Measurements from ENCODE around the gene JSRP1. TPM values are rescaled to one million over a fixed set of nuclear protein-coding genes. Genes with fewer than 3 reads are reported as not detected.

JSRP1 gene
- total RNA-seq, 1 donor, result 0.43 TPM

- TF ChIP-seq CTCF (IDR thresholded peaks at IDR 0.05; ENCODE audit: insufficient read depth, low read depth, low read length), result no peak
- H3K4me3 ChIP-seq (ENCODE audit: low read depth, low read length), result peak overlapping the region; percentile 80
- DNase-seq (ENCODE audit: low read depth), result no peak
Observed at GRCh38 chr19:2237869-2238153, 18.4 kb downstream of the JSRP1 start.

GRCh38 chr19:2237051-2237868 is 19.0 kb downstream of the JSRP1 start:
- TF ChIP-seq CTCF (IDR thresholded peaks at IDR 0.05; ENCODE audit: insufficient read depth, low read depth, low read length), result no peak
- H3K4me3 ChIP-seq (ENCODE audit: low read depth, low read length), result peak overlapping the region; percentile 80
- no peak for DNase-seq (ENCODE audit: low read depth)

GRCh38 chr19:2236314-2237050 is 19.7 kb downstream of the JSRP1 start, which contains the start of the genes PLEKHJ1 and SF3A2:
Gene PLEKHJ1 (minus strand): TSS chr19:2236329. CDS start chr19:2236248, 81 bp downstream.
Gene SF3A2 (plus strand): TSS chr19:2236824. CDS start chr19:2243419, 6,595 bp downstream.
- DNase-seq (ENCODE audit: low read depth), result peak; percentile 99
- peak; percentile 99 for TF ChIP-seq CTCF (IDR thresholded peaks at IDR 0.05; ENCODE audit: insufficient read depth, low read depth, low read length)
- peak within 1 kb of the TSS; percentile 80 for H3K4me3 ChIP-seq (ENCODE audit: low read depth, low read length)

GRCh38 chr19:2236064-2236313 is 20.2 kb downstream of the JSRP1 start:
- peak overlapping the region; percentile 80 for H3K4me3 ChIP-seq (ENCODE audit: low read depth, low read length)
- TF ChIP-seq CTCF (IDR thresholded peaks at IDR 0.05; ENCODE audit: insufficient read depth, low read depth, low read length), result no peak
- no peak for DNase-seq (ENCODE audit: low read depth)

GRCh38 chr19:2235381-2236063 is 20.7 kb downstream of the JSRP1 start:
- peak overlapping the region; percentile 80 for H3K4me3 ChIP-seq (ENCODE audit: low read depth, low read length)
- no peak for DNase-seq (ENCODE audit: low read depth)
- TF ChIP-seq CTCF (IDR thresholded peaks at IDR 0.05; ENCODE audit: insufficient read depth, low read depth, low read length), result no peak

GRCh38 chr19:2234996-2235380 is 21.2 kb downstream of the JSRP1 start:
- peak overlapping the region; percentile 80 for H3K4me3 ChIP-seq (ENCODE audit: low read depth, low read length)
- TF ChIP-seq CTCF (IDR thresholded peaks at IDR 0.05; ENCODE audit: insufficient read depth, low read depth, low read length), result no peak
- no peak for DNase-seq (ENCODE audit: low read depth)
